CD1c-positive myeloid dendritic cell (primary cell): ENCODE results near the gene SIN3B.
A peak's percentile ranks its signal among the peaks of the same experiment; 100 is the strongest.

Experiments
- DNase-seq: peaks from one replicate; pipeline ENCODE4 v3.0.0-alpha.2; 2016; ENCODE audit errors: extremely low spot score

SIN3B gene

GRCh38 chr19:16825312-16826052 lies 3.7 kb upstream of the SIN3B start:
- no peak for DNase-seq

- DNase-seq = no peak
Observed at GRCh38 chr19:16829822-16830289, 658 bp downstream of the SIN3B start.

- no peak for DNase-seq
Observed at GRCh38 chr19:16830679-16831078, 1.5 kb downstream of the SIN3B start.

GRCh38 chr19:16831531-16831930 lies 2.3 kb downstream of the SIN3B start:
- no peak for DNase-seq

- no peak for DNase-seq
Observed at GRCh38 chr19:16834747-16835146, 5.5 kb downstream of the SIN3B start.

- peak; percentile 66 for DNase-seq
Observed at GRCh38 chr19:16836115-16837034, 7.2 kb downstream of the SIN3B start.

- no peak for DNase-seq
Observed at GRCh38 chr19:16837035-16837362, 7.8 kb downstream of the SIN3B start.

- no peak for DNase-seq
Observed at GRCh38 chr19:16841391-16841926, 12.3 kb downstream of the SIN3B start.

GRCh38 chr19:16846901-16847300 lies 17.7 kb downstream of the SIN3B start:
- no peak for DNase-seq

GRCh38 chr19:16847430-16847829 lies 18.2 kb downstream of the SIN3B start:
- peak; percentile 54 for DNase-seq

- no peak for DNase-seq
Observed at GRCh38 chr19:16849168-16849567, 20.0 kb downstream of the SIN3B start.

GRCh38 chr19:16850133-16850532 lies 20.9 kb downstream of the SIN3B start:
- no peak for DNase-seq

- DNase-seq = no peak
Observed at GRCh38 chr19:16851031-16851712, 22.0 kb downstream of the SIN3B start.

GRCh38 chr19:16853066-16853465 lies 23.9 kb downstream of the SIN3B start:
- no peak for DNase-seq

GRCh38 chr19:16856091-16856490 lies 26.9 kb downstream of the SIN3B start:
- no peak for DNase-seq

GRCh38 chr19:16859626-16860025 lies 30.4 kb downstream of the SIN3B start:
- no peak for DNase-seq

GRCh38 chr19:16860118-16860517 lies 30.9 kb downstream of the SIN3B start:
- no peak for DNase-seq

GRCh38 chr19:16861011-16861410 lies 31.8 kb downstream of the SIN3B start:
- DNase-seq = no peak

- DNase-seq = no peak
Observed at GRCh38 chr19:16861834-16862233, 32.6 kb downstream of the SIN3B start.

- DNase-seq = peak; percentile 46
Observed at GRCh38 chr19:16862826-16863415, 33.7 kb downstream of the SIN3B start.

- DNase-seq = no peak
Observed at GRCh38 chr19:16867211-16867610, 38.0 kb downstream of the SIN3B start.
